KMS-11 (cell line): ENCODE results near the gene PEX10.

Experiments
- H2AFZ ChIP-seq: fragments of 200-600 bp; sonication (generic); 2 replicates; pipeline ENCODE4 v1.6.1; 2016; ENCODE audit warnings: antibody characterized with exemption, mixed run types, low read depth
- H3K27ac ChIP-seq: fragments of 200-600 bp; sonication (generic); 2 replicates; pipeline ENCODE4 v1.6.1; 2016; ENCODE audit warnings: mild to moderate bottlenecking, mixed run types
- H3K27me3 ChIP-seq: fragments of 200-600 bp; sonication (generic); 2 replicates; pipeline ENCODE4 v1.6.1; 2017; ENCODE audit warnings: mild to moderate bottlenecking, low read depth, mixed run types, moderate library complexity; ENCODE audit not compliant: insufficient read depth
- H3K36me3 ChIP-seq: fragments of 200-600 bp; sonication (generic); 2 replicates; pipeline ENCODE4 v1.6.1; 2017; ENCODE audit warnings: mild to moderate bottlenecking, mixed run types; ENCODE audit not compliant: insufficient read depth
- H3K4me1 ChIP-seq: fragments of 200-600 bp; sonication (generic); 2 replicates; pipeline ENCODE4 v1.6.1; 2016; ENCODE audit warnings: mild to moderate bottlenecking, low read depth, mixed run types; ENCODE audit not compliant: poor library complexity, severe bottlenecking
- H3K4me2 ChIP-seq: fragments of 200-600 bp; sonication (generic); 2 replicates; pipeline ENCODE4 v1.7.0; 2016; ENCODE audit warnings: mild to moderate bottlenecking, mixed run types
- H3K4me3 ChIP-seq: fragments of 200-600 bp; sonication (generic); IDR thresholded peaks from 2 replicates; pipeline ENCODE4 v1.6.1; 2017; ENCODE audit warnings: low read depth, low read length, mixed read lengths; ENCODE audit not compliant: insufficient read depth
- H3K79me2 ChIP-seq: fragments of 200-600 bp; sonication (generic); 2 replicates; pipeline ENCODE4 v1.6.1; 2016; ENCODE audit warnings: low read depth, mixed run types; ENCODE audit not compliant: insufficient read depth
- H3K9ac ChIP-seq: fragments of 200-600 bp; sonication (generic); 2 replicates; pipeline ENCODE4 v1.6.1; 2016; ENCODE audit warnings: mild to moderate bottlenecking, mixed run types
- H4K20me1 ChIP-seq: fragments of 200-600 bp; sonication (generic); 2 replicates; pipeline ENCODE4 v1.6.1; 2016; ENCODE audit warnings: mild to moderate bottlenecking, mixed run types; ENCODE audit not compliant: insufficient read depth
- TF ChIP-seq, protein P1 (sequence below): fragments of 200-600 bp; sonication (generic); conservative IDR thresholded peaks from 2 replicates; pipeline ENCODE4 v1.6.1; 2017; ENCODE audit warnings: low read depth, mild to moderate bottlenecking, antibody characterized with exemption, low read length, moderate library complexity, mixed read lengths

PEX10 gene

GRCh38 chr1:2376931-2377672 lies 35.3 kb downstream of the PEX10 start:
- TF ChIP-seq, protein P1, sequence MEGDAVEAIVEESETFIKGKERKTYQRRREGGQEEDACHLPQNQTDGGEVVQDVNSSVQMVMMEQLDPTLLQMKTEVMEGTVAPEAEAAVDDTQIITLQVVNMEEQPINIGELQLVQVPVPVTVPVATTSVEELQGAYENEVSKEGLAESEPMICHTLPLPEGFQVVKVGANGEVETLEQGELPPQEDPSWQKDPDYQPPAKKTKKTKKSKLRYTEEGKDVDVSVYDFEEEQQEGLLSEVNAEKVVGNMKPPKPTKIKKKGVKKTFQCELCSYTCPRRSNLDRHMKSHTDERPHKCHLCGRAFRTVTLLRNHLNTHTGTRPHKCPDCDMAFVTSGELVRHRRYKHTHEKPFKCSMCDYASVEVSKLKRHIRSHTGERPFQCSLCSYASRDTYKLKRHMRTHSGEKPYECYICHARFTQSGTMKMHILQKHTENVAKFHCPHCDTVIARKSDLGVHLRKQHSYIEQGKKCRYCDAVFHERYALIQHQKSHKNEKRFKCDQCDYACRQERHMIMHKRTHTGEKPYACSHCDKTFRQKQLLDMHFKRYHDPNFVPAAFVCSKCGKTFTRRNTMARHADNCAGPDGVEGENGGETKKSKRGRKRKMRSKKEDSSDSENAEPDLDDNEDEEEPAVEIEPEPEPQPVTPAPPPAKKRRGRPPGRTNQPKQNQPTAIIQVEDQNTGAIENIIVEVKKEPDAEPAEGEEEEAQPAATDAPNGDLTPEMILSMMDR: no peak
- Histone ChIP-seq H3K79me2 (no peaks in the 10 kb centered on the region), H3K4me3 (no peak overlapping the region), H3K27me3 (peaks cover 97% of the 10 kb centered on the region), H3K9ac (no peak overlapping the region), H4K20me1 (no peaks in the 10 kb centered on the region), H3K36me3 (no peaks in the 10 kb centered on the region), H2AFZ (no peak overlapping the region), H3K27ac (no peak overlapping the region), H3K4me2 (no peak overlapping the region), H3K4me1 (no peaks in the 10 kb centered on the region)

DNA sequence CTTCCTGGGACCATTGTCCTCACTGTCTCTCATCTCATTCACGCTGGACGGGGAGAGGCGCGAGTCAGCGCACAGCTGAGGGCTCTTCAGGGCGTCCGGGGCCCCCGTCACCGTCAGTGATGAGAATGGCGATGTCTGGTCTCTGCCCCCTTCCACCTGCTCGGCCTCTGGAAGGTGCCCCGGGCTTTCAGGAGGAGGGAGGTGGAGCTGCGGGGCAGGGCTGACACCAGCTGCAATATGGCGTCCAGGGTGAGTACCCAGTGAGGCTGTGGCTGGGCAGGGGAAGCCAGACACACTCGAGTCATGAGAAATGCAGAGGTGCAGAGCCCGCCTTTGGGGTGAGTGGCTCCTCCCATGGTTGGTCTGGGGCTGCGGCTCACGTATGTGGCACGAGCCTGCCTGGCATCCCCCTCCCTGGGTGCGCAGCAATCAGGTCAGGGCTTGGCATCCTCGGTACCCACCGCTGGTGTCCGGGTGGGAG lies 36.1 kb downstream of the PEX10 start:
- Histone ChIP-seq H3K9ac (no peak overlapping the region), H3K27ac (no peak overlapping the region), H4K20me1 (no peaks in the 10 kb centered on the region), H2AFZ (no peak overlapping the region), H3K4me1 (no peaks in the 10 kb centered on the region), H3K36me3 (no peaks in the 10 kb centered on the region), H3K4me3 (no peak overlapping the region), H3K4me2 (no peak overlapping the region), H3K79me2 (no peaks in the 10 kb centered on the region), H3K27me3 (peaks cover 94% of the 10 kb centered on the region)
- TF ChIP-seq, protein P1: no peak

DNA sequence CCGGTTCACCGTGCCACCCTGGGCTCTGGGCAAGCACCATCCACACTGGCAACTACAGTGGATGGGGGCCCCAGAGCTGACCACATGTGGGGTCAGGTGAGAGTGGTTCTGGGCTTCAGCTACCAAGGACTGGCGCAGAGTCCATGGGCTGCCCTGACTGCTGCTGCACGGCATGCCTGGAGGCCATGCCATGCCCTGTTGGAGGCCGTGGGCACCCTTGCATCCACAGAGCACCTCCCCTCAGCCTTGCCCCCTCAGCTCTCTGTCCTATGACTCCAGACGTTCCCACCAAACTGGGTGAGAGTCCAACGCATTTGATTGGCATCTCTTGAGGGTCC lies 36.5 kb downstream of the PEX10 start:
- H3K4me2 ChIP-seq: no peak overlapping the region
- H3K4me1 ChIP-seq: no peaks in the 10 kb centered on the region
- H4K20me1 ChIP-seq: no peaks in the 10 kb centered on the region
- H3K27me3 ChIP-seq: peaks cover 94% of the 10 kb centered on the region
- H3K27ac ChIP-seq: no peak overlapping the region
- H3K9ac ChIP-seq: no peak overlapping the region
- TF ChIP-seq, protein P1: no peak
- no peaks in the 10 kb centered on the region for H3K79me2 ChIP-seq
- no peak overlapping the region for H2AFZ ChIP-seq
- H3K4me3 ChIP-seq: no peak overlapping the region
- H3K36me3 ChIP-seq: no peaks in the 10 kb centered on the region

DNA sequence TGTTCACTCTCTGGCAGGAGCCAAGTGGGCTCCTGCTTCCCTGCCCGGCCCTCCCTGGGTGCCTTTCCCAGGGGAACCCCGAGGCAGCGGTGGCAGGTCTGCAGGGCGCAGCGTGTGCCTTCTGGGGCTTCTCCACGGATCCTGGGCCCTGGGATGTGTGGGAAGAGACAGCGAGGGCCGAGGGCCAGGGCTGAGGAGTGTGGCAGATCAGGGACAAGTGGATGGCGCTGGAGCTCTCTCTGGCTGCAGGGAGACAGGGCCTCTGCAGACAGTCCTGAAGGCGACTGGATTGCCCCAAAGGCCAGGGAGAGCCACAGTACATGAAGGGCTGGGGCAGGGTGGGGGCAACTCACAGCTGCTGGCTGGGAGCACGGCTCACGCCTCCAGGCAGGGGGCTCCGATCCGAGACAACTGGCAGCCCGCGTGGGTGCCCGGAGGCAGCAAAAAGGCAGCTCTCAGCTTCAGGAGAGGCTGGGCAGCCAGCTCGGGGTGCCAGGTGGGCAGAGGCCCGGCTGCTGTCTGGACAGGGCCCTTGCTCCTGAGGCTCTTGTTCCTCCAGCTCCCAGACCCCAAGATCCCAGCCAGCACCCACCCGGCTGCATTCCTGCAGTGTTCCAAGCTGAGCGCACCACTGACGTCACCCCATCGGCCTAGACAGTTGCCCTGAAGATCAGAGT lies 37.0 kb downstream of the PEX10 start:
- Histone ChIP-seq H3K27ac (no peak overlapping the region), H3K27me3 (peaks cover 94% of the 10 kb centered on the region), H3K9ac (no peak overlapping the region), H3K4me2 (no peak overlapping the region), H4K20me1 (no peaks in the 10 kb centered on the region), H3K4me3 (no peak overlapping the region), H2AFZ (no peak overlapping the region), H3K4me1 (no peaks in the 10 kb centered on the region), H3K36me3 (no peaks in the 10 kb centered on the region), H3K79me2 (no peaks in the 10 kb centered on the region)
- TF ChIP-seq, protein P1: no peak
